ENCODE data around the gene SERPINB12.

The SERPINB12 gene

DNA sequence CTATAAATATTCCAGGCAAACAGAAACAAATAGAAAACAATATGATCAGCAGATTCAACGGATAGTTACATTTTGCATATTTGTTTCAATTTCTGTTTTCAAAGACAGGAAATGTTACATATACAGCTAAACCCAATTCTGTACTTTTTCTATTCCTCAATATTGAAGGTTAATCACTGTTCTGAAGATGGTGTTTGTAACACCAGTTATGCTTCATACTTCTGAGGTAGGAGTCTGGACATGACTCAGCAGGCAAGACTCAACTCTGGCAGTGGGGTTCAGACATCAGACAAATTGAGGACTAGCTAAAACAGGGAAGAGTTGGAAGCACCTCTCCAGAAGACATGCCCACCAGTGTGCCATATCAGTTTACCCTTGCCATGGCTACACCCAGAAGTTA lies 61.6 kb downstream of the SERPINB12 start:
- DNase-seq (ENCODE audit: low read depth in 2 of 2) = no peak

DNA sequence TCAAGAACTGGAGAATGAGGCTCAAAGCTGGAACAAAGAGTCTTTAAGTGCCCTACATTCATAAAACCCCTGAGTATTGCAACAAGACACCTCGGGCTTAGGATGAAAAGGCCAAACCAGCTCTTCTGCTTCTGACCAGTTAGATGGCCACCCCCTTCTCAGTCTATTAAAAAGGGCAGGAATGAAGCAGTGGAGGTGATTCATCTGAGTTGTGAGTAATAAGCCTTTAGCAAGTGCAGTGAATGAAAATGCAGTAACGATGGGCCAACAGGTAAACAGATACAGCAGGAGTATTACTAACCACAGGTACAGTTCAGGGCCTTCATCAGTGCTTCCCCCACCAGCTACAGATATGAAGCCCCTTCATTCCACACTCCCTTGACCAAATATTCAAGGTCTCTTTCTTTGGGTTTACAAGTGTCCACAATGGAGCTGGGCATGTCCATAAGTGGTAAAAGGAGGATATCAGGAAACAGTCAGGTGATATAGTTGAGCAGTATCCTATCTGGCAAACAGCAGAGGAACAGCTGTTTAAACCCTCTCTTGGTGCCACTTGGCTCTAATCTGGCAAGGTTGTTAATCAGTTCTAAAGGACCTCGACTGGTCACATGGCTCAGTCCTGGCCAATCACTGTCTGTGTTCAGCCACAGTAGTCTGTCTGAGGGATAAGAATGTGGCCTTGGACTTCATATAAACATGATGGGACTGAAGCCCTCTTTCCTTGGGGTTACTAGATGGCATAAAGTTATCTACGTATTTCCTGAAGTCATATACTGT lies 62.8 kb downstream of the SERPINB12 start:
- no peak for DNase-seq (ENCODE audit: low read depth in 2 of 2)

DNA sequence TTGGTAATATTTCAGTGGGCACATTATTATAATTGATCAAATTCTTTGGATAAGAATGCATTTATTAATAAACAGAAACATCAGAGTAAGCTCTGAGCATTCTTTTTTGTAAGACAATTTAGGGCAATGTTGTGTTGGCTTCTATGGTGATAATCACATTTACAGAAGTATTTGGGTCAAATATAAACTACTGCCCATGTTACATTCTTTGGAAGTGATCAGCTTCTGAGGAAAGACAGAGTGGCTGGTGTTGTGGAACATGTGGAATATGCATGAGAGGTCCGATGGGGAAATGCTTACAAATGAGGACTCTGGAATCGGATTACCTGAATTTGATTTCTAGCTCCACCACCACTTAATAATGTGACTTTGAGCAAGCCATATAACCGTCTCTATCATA lies 64.4 kb downstream of the SERPINB12 start:
- DNase-seq (ENCODE audit: low read depth in 2 of 2) = no peak

DNA sequence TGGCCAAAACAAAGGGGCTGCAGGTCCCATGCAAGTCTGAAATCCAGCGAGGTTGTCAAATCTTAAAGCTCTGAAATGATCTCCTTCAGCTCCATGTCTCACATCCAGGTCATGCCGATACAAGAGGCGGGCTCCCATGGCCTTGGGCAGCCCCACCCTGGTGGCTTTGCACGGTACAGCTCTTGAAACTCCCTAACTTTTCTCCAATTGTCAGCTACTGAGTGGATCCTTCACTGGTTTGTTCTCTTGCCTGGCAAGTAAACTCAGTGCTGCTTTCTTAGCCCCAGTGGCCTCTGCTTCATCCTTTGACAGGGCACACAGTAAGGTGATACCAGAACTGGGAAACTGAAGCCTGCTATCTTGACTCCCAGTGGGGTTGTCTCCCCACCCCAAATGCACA lies 71.3 kb downstream of the SERPINB12 start:
- DNase-seq (ENCODE audit: low read depth in 2 of 2) = no peak

GRCh38 chr18:63617049-63617914 lies 75.1 kb downstream of the SERPINB12 start:
- DNase-seq (ENCODE audit: low read depth in 2 of 2) = no peak

GRCh38 chr18:63617915-63618234 lies 75.7 kb downstream of the SERPINB12 start:
- DNase-seq (ENCODE audit: low read depth in 2 of 2) = no peak
